Neural crest cell (in vitro differentiated cells): Measurements from ENCODE around the gene PHKA1. TPM values are rescaled to one million over a fixed set of nuclear protein-coding genes. Genes with fewer than 3 reads are reported as not detected.
A peak's percentile ranks its signal among the peaks of the same experiment; 100 is the strongest.
"Not testable (repeated sequence)": the region's sequence is repeated elsewhere in the genome, so short reads cannot be mapped to it uniquely, and the experiment has no call there.

ENCODE experiments used
- DNase-seq: peaks from one replicate; pipeline ENCODE4 v3.0.0; 2021; ENCODE audit warnings: low read depth, mixed read lengths, low spot score
- H3K27ac Mint-ChIP-seq: one replicate; pipeline ENCODE4 v1.8.0; 2021; ENCODE audit warnings: mild to moderate bottlenecking, mixed read lengths; ENCODE audit not compliant: unreplicated experiment
- H3K27me3 Mint-ChIP-seq: 2 replicates; pipeline ENCODE4 v1.8.0; 2021; ENCODE audit warnings: low read depth, mild to moderate bottlenecking, mixed read lengths
- H3K36me3 Mint-ChIP-seq: 2 replicates; pipeline ENCODE4 v1.8.0; 2021; ENCODE audit warnings: low read depth, mild to moderate bottlenecking, mixed read lengths
- H3K4me1 Mint-ChIP-seq: 2 replicates; pipeline ENCODE4 v1.8.0; 2021; ENCODE audit warnings: mixed read lengths
- H3K4me3 Mint-ChIP-seq: one replicate; pipeline ENCODE4 v1.8.0; 2021; ENCODE audit warnings: mild to moderate bottlenecking, mixed read lengths
- H3K9me3 Mint-ChIP-seq: 2 replicates; pipeline ENCODE4 v1.8.0; 2021; ENCODE audit warnings: mixed read lengths
- long read RNA-seq: library from polyadenylated mRNA; unstranded; transcript quantifications from one replicate; pipeline ENCODE4 v2.0.0, GENCODE V29; 2020
- total RNA-seq: library from RNA; stranded (reverse); gene quantifications from 2 replicates; pipeline ENCODE4 v1.2.1, GENCODE V29; 2021
- TF ChIP-seq, protein P1 (sequence below): fragments of 200-600 bp; sonication (generic); conservative IDR thresholded peaks from 2 replicates; pipeline ENCODE4 v1.5.0; 2021; ENCODE audit warnings: antibody characterized with exemption, mild to moderate bottlenecking

Gene PHKA1
- 10.1 and 10.2 TPM in 2 replicates for total RNA-seq
- long read RNA-seq, full-length matches to known transcripts, result 2 of 4 reads
- long read RNA-seq, partial matches to known transcripts, result 2 of 4 reads
- long read RNA-seq, other reads (novel, unspliced or antisense), result 0 of 4 reads

DNA sequence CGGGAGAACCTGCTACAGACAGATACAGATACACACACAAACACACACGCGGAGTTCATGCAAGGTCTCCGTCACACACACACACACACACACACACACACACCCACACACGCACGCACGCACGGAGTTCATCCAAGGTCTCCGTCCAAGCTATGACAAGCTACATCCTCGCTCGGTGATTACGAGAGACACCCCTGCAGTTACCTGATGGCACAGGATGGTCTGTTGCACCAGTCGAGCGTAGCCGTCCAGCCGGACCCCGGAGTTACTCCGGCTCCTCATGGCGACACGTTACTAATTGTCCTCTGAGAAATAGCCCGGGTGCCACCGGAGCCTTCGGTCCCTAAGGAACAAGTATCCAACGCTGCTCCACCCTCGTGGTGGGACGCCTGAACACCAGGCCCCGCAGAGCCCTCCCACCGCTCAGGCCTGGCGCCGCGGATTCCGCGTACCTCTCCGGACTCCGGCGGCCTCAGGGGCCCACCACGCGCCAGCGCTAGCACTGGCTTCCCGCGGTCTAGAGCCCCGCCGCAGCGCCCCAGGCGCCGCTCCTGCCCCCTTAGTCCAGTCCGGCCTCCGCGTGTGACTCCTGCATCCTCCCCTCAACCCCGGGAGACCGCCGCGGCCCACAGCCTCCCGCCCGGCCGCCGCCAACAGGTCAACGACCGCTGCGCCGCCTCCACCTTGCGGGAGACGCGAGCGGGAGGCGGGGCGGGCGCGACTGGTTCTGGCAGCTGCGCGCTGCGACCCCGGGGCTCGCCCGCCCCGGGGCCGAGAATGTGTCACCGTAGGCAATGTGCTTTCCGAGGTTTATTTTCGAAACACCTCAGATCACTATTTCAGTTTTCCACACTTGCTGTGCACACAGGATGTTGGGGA, at the start of gene PHKA1:
PHKA1 (minus strand) TSS at position 708 of the 879 bp plus-strand sequence; CDS start at position 282, 426 bp downstream.
- Mint-ChIP-seq H3K4me1 (peaks cover 25% of the 10 kb centered on the region), H3K27ac (peak within 1 kb of the TSS; percentile 81), H3K4me3 (peak within 1 kb of the TSS; percentile 88)
- H3K9me3 Mint-ChIP-seq, H3K27me3 Mint-ChIP-seq, H3K36me3 Mint-ChIP-seq: not testable (repeated sequence)
- peak; percentile 20 for DNase-seq

DNA sequence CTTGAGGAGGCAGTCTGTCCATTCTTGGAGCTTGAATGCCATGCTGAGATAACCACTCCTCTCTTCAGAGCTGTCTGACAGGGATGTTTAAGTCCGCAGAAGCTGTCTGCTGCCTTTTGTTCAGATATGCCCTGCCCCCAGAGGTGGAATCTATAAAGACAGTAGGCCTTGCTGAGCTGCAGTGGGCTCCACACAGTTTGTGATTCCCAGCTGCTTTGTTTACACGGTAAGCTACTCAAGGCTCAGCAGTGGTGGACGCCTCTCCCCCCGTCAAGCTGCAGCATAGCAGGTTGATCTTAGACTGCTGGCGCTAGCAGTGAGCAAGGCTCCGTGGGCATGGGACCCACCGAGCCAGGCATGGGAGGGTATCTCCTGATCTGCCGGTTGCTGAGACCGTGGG, 46.3 kb upstream of the PHKA1 start:
- H3K9me3 Mint-ChIP-seq, DNase-seq, H3K4me1 Mint-ChIP-seq: not testable (repeated sequence)

DNA sequence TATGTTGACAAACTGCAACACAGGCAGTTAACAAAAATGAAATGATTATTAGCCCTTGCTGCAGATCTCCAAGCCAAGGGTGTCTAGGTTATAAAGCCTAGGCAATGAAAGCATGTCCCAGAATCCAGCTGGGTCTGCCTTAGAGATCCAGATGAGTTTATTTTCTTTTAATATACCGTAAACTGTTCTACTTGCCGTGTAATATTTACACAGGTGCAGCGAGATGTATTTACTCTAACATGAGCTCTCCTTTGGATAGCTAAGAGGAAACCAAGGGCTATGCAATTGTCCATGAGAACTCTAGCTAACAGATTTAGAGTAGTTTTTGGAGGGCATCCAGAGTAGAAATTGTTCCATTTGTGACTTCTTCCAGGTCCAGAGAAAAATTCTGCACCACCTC, 34.4 kb upstream of the PHKA1 start:
- not testable (repeated sequence) for H3K36me3 Mint-ChIP-seq, H3K4me1 Mint-ChIP-seq, H3K27ac Mint-ChIP-seq, H3K4me3 Mint-ChIP-seq, H3K27me3 Mint-ChIP-seq, DNase-seq, H3K9me3 Mint-ChIP-seq

More for the DNA sequence above, 46.3 kb upstream of the PHKA1 start:
- not testable (repeated sequence) for H3K4me3 Mint-ChIP-seq, H3K27me3 Mint-ChIP-seq, H3K27ac Mint-ChIP-seq, H3K36me3 Mint-ChIP-seq

DNA sequence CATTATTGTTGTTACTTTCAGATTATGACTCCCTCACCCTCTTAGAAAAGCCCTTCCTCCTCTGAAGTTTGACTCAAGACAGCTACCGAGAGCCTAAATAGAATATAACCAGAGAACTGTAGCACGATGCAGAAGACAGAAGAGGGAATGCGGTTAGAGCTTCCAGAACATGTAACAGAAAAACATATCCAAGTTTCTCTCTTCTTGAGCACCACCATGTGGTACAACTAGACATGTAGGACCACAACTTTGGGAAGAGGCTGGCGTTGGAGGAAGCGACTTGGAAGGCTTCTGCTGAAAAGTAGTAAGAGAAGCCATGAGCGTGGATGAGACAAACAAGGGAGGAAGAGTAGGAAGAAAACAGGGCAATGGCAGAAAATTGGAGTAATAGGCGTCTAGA, 31.4 kb upstream of the PHKA1 start:
- H3K36me3 Mint-ChIP-seq, H3K4me3 Mint-ChIP-seq, H3K9me3 Mint-ChIP-seq, H3K4me1 Mint-ChIP-seq, H3K27ac Mint-ChIP-seq, DNase-seq, H3K27me3 Mint-ChIP-seq: not testable (repeated sequence)

DNA sequence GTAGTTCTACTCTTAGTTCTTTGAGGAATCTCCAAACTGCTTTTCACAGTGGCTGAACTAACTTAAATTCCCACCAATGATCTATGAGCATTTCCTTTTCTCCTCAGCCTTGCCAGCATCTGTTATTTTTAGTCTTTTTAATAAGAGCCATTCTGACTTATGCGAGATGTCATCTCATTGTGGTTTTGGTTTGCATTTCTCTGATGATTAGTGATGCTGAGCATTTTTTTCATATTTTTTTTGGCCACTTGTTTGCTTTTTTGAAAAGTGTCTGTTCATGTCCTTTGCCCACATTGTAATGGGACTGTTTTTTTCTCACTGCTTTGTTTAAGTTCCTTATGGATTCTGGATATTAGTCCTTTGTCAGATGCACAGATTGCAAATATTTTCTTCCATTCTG, 21.5 kb upstream of the PHKA1 start:
- peaks cover 4% of the 10 kb centered on the region for H3K4me1 Mint-ChIP-seq
- TF ChIP-seq, protein P1, sequence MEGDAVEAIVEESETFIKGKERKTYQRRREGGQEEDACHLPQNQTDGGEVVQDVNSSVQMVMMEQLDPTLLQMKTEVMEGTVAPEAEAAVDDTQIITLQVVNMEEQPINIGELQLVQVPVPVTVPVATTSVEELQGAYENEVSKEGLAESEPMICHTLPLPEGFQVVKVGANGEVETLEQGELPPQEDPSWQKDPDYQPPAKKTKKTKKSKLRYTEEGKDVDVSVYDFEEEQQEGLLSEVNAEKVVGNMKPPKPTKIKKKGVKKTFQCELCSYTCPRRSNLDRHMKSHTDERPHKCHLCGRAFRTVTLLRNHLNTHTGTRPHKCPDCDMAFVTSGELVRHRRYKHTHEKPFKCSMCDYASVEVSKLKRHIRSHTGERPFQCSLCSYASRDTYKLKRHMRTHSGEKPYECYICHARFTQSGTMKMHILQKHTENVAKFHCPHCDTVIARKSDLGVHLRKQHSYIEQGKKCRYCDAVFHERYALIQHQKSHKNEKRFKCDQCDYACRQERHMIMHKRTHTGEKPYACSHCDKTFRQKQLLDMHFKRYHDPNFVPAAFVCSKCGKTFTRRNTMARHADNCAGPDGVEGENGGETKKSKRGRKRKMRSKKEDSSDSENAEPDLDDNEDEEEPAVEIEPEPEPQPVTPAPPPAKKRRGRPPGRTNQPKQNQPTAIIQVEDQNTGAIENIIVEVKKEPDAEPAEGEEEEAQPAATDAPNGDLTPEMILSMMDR, result no peak
- peaks cover 23% of the 10 kb centered on the region for H3K9me3 Mint-ChIP-seq

DNA sequence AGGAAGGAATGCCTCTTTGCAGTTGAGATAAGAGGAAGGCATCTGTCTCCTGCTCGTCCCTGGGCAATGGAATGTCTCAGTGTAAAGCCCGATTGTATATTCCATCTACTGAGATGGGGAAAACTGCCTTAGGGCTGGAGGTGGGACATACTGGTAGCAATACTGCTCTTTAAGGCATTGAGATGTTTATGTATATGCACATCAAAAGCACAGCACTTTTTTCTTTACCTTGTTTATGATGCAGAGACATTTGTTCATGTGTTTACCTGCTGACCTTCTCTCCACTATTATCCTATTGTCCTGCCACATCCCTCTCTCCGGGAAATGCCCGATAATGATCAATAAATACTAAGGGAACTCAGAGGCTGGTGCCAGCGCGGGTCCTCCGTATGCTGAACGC, 19.5 kb upstream of the PHKA1 start:
- not testable (repeated sequence) for H3K4me3 Mint-ChIP-seq, H3K27ac Mint-ChIP-seq, H3K4me1 Mint-ChIP-seq, H3K27me3 Mint-ChIP-seq, DNase-seq, H3K36me3 Mint-ChIP-seq
- H3K9me3 Mint-ChIP-seq, result peaks cover 21% of the 10 kb centered on the region

More for the DNA sequence above, 21.5 kb upstream of the PHKA1 start:
- no peak overlapping the region for H3K4me3 Mint-ChIP-seq
- H3K27me3 Mint-ChIP-seq, result no peaks in the 10 kb centered on the region
- H3K36me3 Mint-ChIP-seq, result no peaks in the 10 kb centered on the region
- no peak for DNase-seq
- H3K27ac Mint-ChIP-seq, result no peak overlapping the region

DNA sequence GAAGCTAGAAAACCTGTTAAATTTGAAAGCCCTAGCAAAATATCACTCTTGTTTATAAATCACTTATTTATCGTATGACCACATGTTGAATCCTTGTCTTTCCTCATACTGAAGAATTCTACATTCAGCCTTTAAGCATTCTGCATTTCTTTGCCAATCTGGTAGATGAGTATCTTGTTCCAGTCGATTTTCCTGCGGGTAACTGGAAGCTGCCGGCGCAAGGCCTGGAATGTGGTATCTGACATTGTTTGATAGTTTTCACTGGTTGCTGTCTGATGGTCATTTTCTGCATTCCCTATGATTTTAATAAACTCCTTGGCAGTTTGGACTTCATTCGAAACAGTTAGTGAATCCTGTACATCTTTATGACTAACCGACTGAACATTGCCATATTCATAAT, 13.7 kb upstream of the PHKA1 start:
- Mint-ChIP-seq H3K4me1 (no peaks in the 10 kb centered on the region), H3K36me3 (no peaks in the 10 kb centered on the region), H3K9me3 (no peaks in the 10 kb centered on the region), H3K27me3 (no peaks in the 10 kb centered on the region), H3K27ac (no peak overlapping the region), H3K4me3 (no peak overlapping the region)
- TF ChIP-seq, protein P1, result no peak
- DNase-seq, result no peak

DNA sequence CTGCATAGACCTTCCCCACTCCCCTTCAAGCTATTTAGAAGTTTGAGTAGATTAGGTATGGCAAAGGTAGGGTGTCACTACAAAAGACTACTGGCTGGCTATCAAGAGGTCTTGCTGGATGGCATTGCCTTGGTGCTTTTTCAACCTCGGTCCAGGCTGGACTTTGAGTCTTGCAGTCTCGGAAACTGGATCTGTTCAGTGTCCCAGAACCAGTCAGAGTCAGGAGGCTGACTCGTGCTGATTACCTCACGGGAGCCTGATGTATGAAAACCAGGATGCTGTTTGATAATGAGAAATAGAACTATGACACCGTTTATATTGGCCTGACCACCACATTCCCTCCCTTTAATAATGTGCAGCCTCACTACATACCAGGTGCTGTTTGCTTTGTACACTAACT, 2.7 kb upstream of the PHKA1 start:
- TF ChIP-seq, protein P1, result no peak
- Mint-ChIP-seq H3K36me3 (no peaks in the 10 kb centered on the region), H3K4me1 (peaks cover 24% of the 10 kb centered on the region), H3K27me3 (no peaks in the 10 kb centered on the region), H3K4me3 (no peak overlapping the region), H3K9me3 (no peaks in the 10 kb centered on the region), H3K27ac (no peak overlapping the region)
- DNase-seq, result no peak
